RWPE2 (cell line): ENCODE results near the gene NCAM1.

Experiments
- ATAC-seq: fragments of 200-7000 bp; cut with Tn5 transposase; 3 replicates; pipeline ENCODE4 v1.9.1; 2021; ENCODE audit warnings: low read depth
- DNase-seq: peaks from one replicate; pipeline ENCODE4 v3.0.0-alpha.2; 2020; ENCODE audit warnings: low spot score
- H3K27ac ChIP-seq: fragments of 450-650 bp; 2 replicates; pipeline ENCODE4 v1.5.1; 2017; ENCODE audit warnings: mild to moderate bottlenecking; ENCODE audit not compliant: poor library complexity, severe bottlenecking
- H3K27me3 ChIP-seq: fragments of 250-450 bp; sonication (Bioruptor Pico); 2 replicates; pipeline ENCODE4 v1.5.1; 2021; ENCODE audit warnings: mild to moderate bottlenecking, moderate library complexity; ENCODE audit not compliant: insufficient read depth, poor library complexity, severe bottlenecking
- H3K36me3 ChIP-seq: fragments of 250-450 bp; sonication (Bioruptor Pico); 2 replicates; pipeline ENCODE4 v1.5.1; 2020; ENCODE audit warnings: low read depth, mild to moderate bottlenecking, moderate library complexity
- H3K4me1 ChIP-seq: fragments of 250-450 bp; sonication (Bioruptor Pico); 2 replicates; pipeline ENCODE4 v1.5.1; 2021; ENCODE audit warnings: mild to moderate bottlenecking, moderate library complexity; ENCODE audit not compliant: insufficient read depth, poor library complexity, severe bottlenecking
- H3K4me3 ChIP-seq: fragments of 250-450 bp; sonication (Bioruptor Pico); 2 replicates; pipeline ENCODE4 v1.5.1; 2021; ENCODE audit warnings: mild to moderate bottlenecking, moderate library complexity; ENCODE audit not compliant: severe bottlenecking
- H3K9me3 ChIP-seq: fragments of 250-450 bp; sonication (Bioruptor Pico); 2 replicates; pipeline ENCODE4 v1.5.1; 2021; ENCODE audit warnings: mild to moderate bottlenecking, moderate library complexity; ENCODE audit not compliant: severe bottlenecking
- TF ChIP-seq, protein P1 (sequence below): fragments of 450-650 bp; IDR thresholded peaks from one replicate; pipeline ENCODE4 v1.5.1; 2017; ENCODE audit warnings: mild to moderate bottlenecking, moderate library complexity; ENCODE audit not compliant: poor library complexity, severe bottlenecking

Gene NCAM1

GRCh38 chr11:113222241-113222640, 261.0 kb downstream of the NCAM1 start:
- ATAC-seq (no peak), DNase-seq (no peak)
- TF ChIP-seq, protein P1, sequence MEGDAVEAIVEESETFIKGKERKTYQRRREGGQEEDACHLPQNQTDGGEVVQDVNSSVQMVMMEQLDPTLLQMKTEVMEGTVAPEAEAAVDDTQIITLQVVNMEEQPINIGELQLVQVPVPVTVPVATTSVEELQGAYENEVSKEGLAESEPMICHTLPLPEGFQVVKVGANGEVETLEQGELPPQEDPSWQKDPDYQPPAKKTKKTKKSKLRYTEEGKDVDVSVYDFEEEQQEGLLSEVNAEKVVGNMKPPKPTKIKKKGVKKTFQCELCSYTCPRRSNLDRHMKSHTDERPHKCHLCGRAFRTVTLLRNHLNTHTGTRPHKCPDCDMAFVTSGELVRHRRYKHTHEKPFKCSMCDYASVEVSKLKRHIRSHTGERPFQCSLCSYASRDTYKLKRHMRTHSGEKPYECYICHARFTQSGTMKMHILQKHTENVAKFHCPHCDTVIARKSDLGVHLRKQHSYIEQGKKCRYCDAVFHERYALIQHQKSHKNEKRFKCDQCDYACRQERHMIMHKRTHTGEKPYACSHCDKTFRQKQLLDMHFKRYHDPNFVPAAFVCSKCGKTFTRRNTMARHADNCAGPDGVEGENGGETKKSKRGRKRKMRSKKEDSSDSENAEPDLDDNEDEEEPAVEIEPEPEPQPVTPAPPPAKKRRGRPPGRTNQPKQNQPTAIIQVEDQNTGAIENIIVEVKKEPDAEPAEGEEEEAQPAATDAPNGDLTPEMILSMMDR: no peak
- Histone ChIP-seq H3K36me3 (no peaks in the 10 kb centered on the region), H3K4me1 (peaks cover 15% of the 10 kb centered on the region), H3K9me3 (no peaks in the 10 kb centered on the region), H3K4me3 (no peak overlapping the region), H3K27me3 (no peaks in the 10 kb centered on the region), H3K27ac (no peak overlapping the region)

GRCh38 chr11:113234888-113235287, 273.7 kb downstream of the NCAM1 start:
- DNase-seq: no peak
- H3K36me3 ChIP-seq: no peaks in the 10 kb centered on the region
- no peaks in the 10 kb centered on the region for H3K9me3 ChIP-seq
- H3K27me3 ChIP-seq: peaks cover 5% of the 10 kb centered on the region
- no peak overlapping the region for H3K27ac ChIP-seq
- no peak overlapping the region for H3K4me3 ChIP-seq
- TF ChIP-seq, protein P1: no peak
- H3K4me1 ChIP-seq: no peaks in the 10 kb centered on the region
- ATAC-seq: no peak

DNA sequence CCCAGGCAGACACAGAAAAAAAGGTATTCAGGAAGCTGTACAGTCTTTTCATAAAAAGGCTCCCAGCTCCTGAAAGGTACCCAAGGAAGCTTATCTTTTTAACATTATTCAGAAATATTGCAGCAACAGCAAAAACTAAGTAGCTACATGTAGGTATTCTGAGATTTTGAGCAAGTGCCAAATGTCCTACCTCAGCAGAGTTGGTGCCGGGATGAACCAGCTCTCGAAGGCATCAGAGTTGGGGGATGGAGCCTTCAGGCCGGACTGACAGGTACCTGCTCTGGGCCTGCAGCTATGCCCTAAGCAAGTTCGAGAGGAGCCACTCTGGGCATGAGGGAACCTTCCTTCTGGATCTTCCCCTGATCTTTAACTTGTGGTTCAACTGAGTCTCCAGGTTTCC, 276.0 kb downstream of the NCAM1 start:
- TF ChIP-seq, protein P1: no peak
- ATAC-seq (no peak), DNase-seq (no peak)
- H3K36me3 ChIP-seq: no peaks in the 10 kb centered on the region
- peaks cover 5% of the 10 kb centered on the region for H3K27me3 ChIP-seq
- H3K4me3 ChIP-seq: no peak overlapping the region
- H3K9me3 ChIP-seq: no peaks in the 10 kb centered on the region
- no peaks in the 10 kb centered on the region for H3K4me1 ChIP-seq
- no peak overlapping the region for H3K27ac ChIP-seq

GRCh38 chr11:113238721-113239120, 277.5 kb downstream of the NCAM1 start:
- Histone ChIP-seq H3K36me3 (no peaks in the 10 kb centered on the region), H3K4me1 (no peaks in the 10 kb centered on the region), H3K27me3 (peaks cover 2% of the 10 kb centered on the region), H3K4me3 (no peak overlapping the region), H3K9me3 (no peaks in the 10 kb centered on the region), H3K27ac (no peak overlapping the region)
- no peak for ATAC-seq
- TF ChIP-seq, protein P1: no peak
- no peak for DNase-seq

GRCh38 chr11:113240389-113240788, 279.2 kb downstream of the NCAM1 start:
- ATAC-seq (no peak), DNase-seq (no peak)
- Histone ChIP-seq H3K4me3 (no peak overlapping the region), H3K36me3 (no peaks in the 10 kb centered on the region), H3K27me3 (no peaks in the 10 kb centered on the region), H3K9me3 (no peaks in the 10 kb centered on the region), H3K4me1 (no peaks in the 10 kb centered on the region), H3K27ac (no peak overlapping the region)
- TF ChIP-seq, protein P1: no peak
